ENCODE data around the gene SCGB3A1.

Gene SCGB3A1

DNA sequence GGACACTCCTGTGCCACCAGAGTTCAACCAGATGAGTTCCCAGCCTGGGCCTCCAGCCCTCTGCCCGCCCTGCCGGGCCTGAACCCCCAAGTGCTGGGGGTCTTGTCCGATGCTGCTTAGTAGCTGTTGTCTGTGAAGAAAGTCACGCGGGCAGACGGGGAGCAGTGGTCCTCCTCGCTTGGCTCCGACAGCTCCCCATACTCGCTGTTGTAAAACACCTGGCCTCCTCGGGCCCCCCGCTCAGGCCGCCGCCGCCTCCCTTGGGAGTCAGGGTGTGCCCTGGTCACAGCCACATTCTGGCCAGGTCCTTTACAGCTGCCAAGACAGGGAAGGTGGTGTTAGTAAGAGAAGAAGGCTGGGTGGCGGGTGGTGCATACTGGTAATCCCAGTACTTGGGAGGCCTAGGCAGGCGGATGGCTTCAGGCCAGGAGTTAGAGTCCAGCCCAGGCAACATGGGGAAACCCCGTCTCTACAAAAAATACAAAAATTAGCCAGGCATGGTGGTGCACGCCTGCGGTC, 11.8 kb upstream of the SCGB3A1 start:
- DNase-seq = no peak

DNA sequence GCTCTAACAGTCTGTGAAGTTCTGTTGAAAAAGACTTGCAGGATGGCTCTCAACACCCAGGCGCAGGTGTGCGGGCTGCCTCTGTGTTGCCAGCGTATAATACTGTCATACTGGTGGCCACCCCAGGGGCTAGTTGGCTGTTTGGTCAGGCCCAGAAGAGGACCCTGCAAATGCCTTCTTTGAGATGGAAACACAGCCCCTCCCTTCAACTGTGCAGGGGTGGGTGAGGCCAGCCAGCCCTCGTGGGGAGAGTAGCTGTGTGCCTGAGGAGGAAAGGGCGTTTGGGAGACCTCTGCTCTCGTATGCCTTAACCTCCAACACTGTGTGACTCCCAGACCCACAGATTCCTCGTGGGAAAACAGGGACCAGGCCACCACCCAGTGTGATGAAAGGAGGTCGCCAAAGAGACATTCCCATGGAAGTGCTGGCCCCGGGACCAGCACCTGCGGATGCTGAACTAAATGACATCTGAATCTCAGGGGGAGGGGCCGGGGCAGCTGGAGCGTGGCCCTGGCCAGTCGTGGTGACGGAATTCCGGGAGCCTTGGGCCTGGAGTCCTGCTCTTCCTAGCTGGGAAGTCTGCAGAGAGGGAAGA, 11.3 kb upstream of the SCGB3A1 start:
- no peak for DNase-seq

DNA sequence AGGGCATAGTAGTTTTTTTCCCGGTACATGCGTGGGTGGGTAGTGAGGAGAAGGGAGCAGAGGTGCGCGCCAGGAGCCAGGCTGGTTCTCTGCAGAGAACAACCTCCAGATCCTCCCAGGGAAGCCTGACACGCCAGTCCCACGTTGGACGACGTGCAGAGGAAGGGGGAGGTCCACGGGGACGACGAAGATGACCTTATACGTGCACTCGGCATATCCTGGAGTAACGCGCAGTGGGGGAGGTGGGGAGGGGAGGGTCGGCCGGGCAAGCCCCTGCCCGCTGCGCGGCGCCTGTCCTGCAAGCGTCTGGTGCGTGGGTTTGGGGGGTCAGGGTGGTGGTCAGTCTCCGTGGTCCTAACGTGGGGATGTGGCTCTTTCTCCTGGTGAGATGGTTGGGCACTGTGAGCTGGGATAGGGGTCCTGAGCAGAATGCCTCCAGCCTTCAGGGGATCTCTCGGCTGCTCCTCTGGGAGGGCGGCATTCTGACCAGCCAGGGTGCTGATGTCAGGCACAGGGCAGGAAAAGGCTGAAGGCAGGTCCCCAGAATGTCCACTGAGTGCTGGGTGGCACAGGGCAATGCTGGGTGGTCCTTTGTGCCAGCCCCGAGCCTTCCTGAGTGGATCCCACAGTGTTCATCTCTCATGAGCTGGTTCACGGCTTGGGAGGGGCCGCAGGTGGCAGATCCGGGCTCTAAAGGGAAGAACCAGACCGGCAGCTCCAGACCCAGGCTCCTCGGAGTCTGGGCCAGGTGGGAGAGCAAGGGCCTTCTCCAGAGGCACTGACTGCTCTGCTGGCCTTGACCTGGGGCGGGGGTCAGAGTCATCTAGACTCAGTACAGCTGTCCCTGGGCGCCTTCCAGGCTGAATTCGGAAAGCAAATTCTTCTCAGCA, 10.5 kb upstream of the SCGB3A1 start:
- no peak for DNase-seq

DNA sequence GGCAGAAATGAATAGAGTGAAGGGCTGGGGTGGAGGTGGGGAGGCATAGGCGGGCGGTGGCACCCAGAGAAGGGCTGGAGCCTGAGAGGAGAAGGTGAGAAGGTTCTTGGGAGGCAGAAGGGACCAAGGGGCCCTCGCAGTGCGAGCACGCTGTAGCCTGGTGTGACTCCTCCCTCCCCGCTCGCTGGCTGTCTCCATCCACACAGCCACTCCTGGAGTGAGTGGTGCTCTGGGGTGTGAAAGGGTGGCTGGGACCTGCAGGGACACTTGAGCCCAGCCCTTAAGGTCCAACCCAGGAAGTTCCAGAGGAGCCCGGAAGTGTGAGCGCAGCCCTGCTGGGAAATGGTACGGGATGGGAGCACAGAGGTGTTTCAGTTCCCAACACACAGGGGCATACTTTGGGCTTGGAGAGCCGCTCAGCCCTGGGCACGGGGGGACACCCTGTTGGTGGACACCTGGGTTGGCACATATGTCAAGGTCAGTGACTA, 9.3 kb upstream of the SCGB3A1 start:
- DNase-seq = no peak

DNA sequence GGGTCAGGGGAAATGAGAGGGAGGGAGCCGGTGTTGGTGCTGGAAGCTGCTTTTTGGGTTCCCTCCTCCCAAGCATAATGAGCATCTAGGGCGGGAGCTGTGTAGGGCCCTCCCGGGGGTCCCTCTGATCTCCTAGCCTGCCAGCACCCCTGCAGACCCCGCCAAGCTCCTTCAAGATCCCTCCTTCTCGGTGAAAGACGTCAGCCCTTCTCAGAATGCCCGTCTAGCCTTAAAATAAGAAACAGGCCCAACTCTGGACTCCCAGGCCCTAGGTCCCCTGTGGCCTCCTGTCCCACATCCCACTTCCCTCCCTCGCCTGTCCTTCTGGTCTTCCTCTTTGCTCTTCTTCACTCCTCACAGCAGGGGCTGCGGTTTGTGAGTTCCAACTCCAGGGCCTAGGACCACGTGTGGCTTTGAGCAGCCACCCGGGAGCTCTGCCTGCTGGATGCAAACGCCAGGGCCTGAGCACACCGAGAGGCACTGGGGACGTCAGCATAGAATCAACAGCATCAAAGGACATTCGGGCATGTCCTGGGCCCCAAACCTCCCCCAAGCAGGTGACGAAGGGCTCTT, 8.8 kb upstream of the SCGB3A1 start:
- no peak for DNase-seq

DNA sequence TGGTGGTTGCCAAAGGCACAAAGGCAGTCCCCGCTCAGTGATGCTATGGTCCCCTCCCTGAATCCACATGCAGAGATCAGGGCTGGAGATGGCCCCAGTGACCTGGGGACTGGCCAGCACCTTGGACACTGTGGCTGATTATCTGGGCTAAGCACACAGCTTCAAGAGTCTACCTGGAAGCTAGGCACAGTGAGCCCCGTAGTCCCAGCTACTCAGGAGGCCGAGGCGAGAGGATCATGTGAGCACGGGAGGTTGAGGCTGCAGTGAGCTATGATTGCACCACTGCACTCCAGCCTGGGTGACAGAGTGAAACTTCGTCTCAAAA, 8.3 kb upstream of the SCGB3A1 start:
- DNase-seq = no peak

DNA sequence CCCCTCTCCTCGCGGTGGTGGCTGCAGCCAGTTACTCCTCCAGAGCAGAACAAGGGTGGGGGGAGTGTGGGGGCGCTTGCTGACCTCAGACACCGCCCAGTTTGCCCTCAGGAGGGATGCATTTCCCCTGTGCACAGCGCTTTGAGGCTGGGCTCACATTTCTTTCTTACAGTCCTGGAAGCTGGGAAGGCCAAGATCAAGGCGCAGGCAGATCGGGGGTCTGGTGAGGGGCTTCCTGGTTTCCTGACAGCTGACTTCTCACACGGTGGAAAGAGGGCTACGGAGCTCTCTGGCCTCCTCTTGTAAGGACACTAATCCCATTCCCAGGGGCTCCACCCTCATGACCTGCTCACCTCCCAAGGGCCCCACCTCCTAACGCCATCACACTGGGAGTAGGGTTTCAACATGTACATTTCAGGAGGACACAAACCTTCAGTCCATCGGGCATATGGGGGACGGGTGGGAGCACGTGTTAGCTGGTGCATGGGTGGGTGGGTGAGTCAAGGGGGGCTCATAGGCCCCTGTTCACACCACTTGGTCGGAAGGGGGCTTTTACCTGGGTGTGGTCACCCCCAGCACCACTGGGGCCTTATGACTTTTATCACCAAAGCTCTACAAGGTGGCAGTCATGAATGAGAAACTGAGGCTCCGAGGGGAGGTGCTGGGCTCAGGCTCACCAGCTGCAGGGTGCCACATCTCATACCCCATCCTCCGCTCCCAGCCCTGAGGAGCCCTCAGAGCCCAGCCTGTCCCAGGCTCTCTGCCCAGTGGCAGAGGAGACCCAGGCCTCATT, 7.7 kb upstream of the SCGB3A1 start:
- no peak for DNase-seq

DNA sequence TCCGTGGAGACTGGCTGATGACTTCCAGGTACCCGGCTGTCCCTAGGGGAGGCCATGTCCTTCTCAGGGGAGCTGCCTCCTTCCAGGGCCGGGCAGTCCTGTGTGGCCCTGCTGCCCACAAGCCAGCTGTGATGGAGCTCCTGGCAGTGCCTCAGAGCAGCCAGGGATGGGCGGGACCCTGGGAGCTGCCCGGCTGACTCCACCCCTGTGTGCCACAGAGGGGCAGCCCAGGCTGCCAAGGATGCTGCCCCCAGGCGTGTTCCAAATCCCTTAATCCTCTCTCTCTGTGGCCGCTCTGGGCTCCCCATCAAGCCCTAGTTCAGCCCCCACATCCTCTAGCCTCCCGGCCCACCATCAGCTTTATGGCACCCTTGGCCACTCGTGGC, 7.0 kb upstream of the SCGB3A1 start:
- DNase-seq = no peak

DNA sequence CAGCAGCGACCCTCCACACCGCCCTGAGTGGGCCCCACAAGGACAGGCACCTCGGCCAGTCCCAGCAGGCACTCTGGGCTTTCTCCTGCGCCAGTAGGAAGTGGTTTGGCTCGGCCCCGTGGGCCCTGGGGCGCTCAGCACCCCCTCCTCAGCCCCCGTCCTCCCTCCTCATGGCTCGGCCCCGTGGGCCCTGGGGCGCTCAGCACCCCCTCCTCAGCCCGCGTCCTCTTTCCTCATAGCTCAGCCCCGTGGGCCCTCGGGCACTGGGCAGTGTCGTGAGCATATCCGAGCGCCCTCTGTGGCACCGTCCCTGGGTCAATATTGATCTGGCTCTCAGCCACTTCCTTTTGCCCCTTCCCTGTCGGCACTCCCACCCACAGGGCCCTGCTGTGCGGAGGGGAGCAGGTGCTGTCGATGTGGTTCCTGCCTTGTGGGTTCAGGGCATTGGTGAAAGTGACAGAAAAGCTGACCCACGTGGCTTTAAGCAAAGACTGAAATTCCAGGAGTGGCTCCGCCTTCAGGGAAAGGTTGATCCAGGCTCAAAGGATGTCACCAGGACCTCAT, 5.5 kb upstream of the SCGB3A1 start:
- no peak for DNase-seq

DNA sequence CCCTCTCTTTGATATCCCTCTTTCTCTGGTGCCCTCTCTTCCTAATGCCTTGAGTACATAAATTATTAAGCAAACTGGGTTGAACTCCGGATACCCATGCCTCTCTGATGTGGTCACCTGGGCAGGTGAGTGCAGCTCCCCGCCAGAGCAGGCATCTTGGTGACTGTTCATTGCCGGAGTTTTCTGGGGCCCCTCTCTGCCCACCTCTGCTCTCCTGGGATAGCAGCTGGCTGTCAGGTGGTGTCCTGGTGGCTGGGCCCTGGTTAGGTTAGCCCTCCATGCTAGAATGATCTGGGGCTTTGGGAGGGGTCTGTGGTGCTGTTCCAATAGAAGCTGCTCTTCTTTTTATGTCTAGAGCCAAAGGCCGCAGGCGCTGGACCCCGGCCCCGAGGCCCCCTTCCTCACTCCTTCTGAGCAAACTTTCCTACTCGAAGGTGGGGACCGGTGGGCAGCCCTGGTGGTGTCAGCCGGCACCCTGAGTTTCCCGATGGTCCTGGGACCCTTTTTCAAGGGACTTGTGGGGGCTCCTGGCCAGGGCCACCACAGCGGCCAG, 4.9 kb upstream of the SCGB3A1 start:
- no peak for DNase-seq

DNA sequence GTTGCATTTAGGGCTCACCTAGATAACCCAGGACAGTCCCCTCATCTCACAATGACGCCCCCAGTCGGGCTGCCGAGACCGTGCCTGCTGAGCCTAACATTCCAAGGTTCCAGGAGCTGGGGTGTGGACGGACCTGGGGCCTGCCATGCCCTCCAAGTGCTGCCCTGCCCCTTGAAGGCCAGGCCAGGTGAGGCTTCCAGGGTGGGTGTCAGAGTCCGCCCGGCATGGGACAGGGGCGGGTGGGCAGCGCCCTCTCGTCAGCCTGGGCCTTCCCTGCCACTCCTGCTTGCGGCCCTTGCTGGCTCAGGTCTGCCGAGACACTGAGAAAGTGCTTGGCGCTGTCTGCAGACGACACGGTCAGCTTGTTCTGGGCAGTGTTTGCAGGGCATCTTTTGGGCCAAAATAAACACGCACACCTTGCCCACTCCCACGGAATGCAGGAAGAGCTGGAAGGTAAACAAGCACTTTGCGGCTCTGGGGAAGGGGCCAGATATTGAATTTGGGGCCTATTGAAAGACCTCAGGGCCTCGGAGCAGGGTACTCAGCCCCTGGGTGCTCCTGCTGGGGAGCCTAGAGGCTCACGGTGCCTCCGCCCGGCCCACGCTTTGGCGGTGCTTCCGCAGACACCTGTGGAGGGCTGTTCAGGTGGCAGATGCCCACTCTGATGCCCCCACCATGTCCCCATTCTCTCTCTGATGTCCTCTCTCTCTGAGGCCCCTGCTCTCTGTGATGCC, 4.2 kb upstream of the SCGB3A1 start:
- no peak for DNase-seq

DNA sequence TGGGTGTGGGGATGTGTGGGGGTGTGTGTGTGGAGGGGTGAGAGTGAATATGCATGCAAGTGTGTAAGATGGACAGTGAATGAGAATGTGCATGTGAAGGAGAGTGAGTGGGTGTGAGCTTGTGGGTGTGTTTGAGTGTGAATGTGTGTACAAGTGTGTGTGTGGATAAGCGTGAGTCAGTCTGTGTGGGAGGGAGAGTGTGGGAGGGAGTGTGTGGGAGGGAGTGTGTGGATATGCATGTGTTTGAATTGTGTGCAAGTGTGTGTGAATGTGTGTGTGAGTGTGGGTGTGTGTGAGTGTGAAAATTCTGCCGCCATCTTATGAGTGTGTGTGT, 3.7 kb upstream of the SCGB3A1 start:
- DNase-seq = no peak

DNA sequence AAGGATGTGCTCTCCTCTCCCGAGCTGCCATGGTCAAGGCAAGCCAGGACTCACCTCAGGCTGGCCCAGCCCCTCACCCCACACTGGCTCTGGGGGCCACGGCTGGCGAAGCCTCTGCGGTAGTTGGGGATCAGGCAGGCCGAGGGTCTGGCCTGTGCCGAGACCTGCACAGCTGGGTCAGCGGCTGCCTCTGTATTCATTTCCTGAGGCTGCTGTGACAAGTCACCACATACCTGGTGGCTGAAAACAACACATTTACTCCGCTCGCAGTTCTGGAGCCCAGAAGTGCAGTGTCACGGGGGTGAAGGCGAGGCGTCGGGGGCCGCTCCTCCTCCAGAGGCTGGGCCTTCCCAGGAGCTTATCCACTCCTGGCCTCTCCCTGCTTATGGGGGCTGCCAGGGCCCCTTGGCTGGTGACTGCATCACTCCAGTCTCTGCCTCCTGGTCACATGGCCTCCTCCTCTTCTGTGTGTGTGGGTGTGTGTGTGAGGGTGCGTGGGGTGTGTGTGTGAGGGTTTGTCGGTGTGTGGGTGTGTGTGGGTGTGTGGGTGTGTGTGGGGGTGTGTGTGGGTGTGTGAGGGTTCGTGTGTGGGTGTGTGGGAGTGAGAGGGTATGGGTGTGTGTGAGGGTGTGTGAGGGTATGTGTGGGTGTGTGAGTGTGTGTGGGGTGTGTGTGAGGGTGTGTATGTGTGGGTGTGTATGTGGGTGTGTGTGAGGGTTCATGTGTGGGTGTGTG, 3.2 kb upstream of the SCGB3A1 start:
- no peak for DNase-seq

DNA sequence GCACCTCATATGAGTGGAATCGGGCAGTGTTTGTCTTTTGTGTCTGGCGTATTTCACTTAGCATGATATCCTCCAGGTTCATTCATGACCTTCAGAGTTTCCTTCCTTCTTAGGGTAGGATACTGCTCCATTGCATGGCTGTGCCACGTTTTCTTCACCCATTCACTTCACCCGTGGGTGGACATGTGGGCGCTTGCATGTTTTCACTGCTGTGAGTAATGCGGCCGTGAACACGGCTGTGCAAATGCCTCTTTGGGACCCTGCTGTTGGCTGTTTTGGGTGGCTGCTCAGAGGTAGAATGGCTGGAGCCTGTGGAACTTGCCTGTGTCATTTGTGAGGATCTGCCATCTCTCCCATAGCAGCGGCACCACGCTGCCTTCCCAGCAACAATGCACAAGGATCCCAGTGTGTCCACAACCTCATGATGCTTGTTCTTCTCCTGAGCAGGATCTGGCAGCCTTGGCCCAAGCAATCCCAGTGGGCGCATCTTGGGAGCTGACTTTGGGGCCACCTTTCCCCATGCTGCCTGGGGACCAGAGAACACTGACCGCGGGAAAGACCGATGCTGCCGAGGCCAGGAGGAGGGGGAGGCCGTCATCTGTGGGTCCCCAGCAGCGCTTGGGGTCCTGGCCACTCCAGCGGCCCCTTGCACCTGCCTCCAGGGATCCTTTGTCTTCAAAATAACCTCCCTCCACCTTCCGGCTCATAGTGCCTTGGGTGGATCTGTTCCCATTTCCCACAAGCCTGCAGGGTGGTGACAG, 2.3 kb upstream of the SCGB3A1 start:
- no peak for DNase-seq

DNA sequence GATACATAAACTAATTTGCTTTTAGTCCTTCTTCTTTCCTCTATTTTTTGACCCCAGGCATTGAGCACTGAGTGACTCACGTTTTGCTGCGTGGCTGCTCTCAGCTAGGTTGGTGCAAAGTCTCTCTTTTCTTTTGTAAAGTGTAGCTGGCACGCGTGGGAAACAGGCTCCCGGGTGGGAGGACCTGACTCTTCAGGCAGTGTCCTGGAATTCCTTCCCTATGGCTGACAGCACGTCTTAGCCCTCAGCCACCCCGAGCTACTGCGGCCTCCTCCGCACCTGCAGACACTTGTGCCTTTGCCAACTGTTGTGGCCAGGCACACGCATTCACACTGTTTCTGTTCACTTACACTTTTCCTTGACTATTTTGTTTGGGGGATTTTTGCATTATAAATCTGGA, 877 bp upstream of the SCGB3A1 start:
- no peak for DNase-seq

DNA sequence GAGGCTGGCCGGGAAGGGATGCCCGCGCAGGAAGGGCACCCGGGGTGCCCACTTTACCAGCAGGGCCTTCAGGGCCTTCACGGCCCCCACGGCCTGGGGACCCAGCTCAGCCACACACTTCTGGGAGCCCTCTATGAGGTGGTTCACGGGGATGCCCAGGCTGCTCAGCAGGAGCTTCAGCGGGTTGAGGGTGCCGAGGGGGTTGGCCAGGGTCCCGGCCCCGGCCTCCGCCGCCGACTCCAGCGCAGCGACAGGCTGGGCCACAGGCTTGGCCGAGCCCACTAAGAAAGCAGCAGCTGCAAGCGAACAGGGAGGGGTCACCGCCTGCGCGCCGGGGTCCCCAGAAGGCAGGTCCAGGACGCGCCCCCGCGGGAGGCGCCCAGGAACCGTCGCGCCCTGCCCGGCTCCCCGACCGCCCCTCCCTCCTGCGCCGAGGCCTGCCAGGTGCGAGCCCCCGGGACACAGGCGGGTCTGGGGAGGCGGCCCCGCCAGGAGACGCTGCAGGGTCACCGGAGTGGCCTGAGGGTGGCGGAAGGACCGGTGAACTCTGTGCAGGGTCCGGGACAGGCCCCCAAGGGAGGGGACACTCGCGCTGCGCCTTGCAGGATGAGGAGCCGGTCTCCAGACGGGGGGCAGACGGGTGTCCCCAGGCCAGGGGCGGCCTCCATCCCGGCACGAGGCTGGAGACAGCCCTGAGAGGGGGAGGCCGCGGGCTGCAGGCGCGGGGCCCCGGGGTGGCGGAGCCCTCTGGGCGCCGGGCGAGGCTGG, 572 bp downstream of the SCGB3A1 start:
- DNase-seq = no peak

DNA sequence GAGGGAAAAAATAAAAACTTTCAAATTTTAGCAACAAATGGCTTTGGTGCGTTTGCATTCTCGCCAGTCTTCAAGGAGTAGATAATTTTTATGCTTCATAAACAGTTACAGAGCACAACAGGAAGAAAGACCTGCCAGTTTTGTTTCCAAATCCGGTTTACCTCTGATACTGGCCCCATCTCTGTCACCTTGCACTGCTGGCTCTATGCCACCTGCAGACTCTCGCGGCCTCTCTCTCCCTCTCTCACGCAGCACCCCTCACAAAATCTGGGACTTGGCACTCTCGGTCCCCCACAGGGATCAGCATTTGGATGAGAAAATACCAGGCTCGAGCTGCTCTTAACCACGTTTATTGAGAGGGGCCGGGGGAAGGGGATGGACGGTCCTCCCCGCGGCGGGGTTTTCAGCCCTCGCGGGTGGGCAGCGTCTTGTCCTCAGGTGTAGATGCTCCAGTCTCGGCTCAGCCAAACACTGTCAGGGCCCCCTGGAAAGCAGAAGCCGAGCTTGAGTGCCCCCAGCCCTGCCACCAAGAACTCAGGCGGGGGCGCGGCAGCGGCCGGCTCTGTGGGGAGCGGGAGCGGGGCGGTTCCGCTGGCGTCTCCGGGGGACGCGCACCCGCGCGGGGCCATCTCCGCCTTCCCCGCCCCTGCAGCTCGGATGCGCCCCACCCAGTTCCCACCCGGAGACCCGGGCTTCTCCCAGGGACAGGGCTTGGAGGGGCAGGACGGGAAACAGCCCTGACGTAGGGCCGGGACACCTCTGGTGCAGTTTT, 1.3 kb downstream of the SCGB3A1 start:
- no peak for DNase-seq

DNA sequence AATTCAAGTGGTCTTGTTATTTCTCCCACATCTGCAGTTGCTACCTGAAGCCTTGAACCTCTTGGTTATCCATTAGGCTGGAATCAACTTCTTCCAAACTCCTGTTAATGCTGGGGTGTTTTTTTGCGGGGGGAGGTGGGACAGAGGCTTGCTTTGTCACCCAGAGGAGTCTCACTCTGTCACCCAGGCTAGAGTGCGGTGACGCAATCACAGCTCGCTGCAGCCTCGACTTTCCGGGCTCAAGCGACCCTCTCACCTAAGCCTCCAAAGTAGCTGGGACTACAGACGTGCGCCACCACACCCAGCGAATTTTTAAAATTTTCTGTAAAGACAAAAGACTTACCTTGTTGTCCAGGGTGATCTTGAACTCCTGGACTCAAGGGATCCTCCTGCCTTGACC, 4.4 kb downstream of the SCGB3A1 start:
- DNase-seq = no peak

DNA sequence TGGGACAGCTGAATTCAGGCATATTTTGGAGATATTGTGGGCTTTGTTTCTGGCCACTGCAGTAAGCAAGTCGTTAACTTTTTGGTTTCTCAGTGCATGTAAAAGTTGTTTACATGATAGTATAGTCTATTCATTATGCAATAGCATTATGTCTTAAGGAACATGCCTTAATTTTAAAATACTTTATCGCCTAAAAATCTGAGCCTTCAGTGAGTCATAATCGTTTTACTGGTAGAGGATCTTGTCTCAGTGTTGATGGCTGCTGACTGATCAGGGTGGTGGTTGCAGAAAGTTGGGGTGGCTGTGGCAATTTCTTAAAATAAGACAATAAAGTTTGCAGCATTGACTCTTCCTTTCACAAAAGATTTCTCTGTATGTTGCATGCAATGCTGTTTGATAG, 5.1 kb downstream of the SCGB3A1 start:
- no peak for DNase-seq
